ENCODE measurements around the gene FBP2.
"Not testable (repeated sequence)": the region's sequence is repeated elsewhere in the genome, so short reads cannot be mapped to it uniquely, and the experiment has no call there.

The FBP2 gene

GRCh38 chr9:94554439-94555331 is 38.9 kb downstream of the FBP2 start, which contains the start of gene PCAT7:
Gene PCAT7 (plus strand): TSS chr9:94555083.
- DNase-seq = no peak

GRCh38 chr9:94554078-94554438 is 39.6 kb downstream of the FBP2 start:
- no peak for DNase-seq

GRCh38 chr9:94553029-94553938 is 40.3 kb downstream of the FBP2 start:
- DNase-seq = no peak

- no peak for DNase-seq
These were observed 47.7 kb downstream of the FBP2 start for GRCh38 chr9:94545940-94546339.

- DNase-seq = not testable (repeated sequence)
These were observed 49.3 kb downstream of the FBP2 start for GRCh38 chr9:94544335-94544734.

- no peak for DNase-seq
These were observed 54.7 kb downstream of the FBP2 start for GRCh38 chr9:94538908-94539307.

GRCh38 chr9:94534901-94535300 is 58.7 kb downstream of the FBP2 start:
- DNase-seq = no peak

GRCh38 chr9:94533601-94534000 is 60.0 kb downstream of the FBP2 start:
- DNase-seq = no peak

GRCh38 chr9:94533155-94533554 is 60.5 kb downstream of the FBP2 start:
- DNase-seq = no peak

- no peak for DNase-seq
These were observed 64.7 kb downstream of the FBP2 start for GRCh38 chr9:94528886-94529285.

- no peak for DNase-seq
These were observed 66.7 kb downstream of the FBP2 start for GRCh38 chr9:94526951-94527350.

GRCh38 chr9:94526271-94526670 is 67.4 kb downstream of the FBP2 start:
- no peak for DNase-seq

GRCh38 chr9:94525396-94526035 is 68.1 kb downstream of the FBP2 start:
- DNase-seq = no peak

- no peak for DNase-seq
These were observed 76.4 kb downstream of the FBP2 start for GRCh38 chr9:94517254-94517653.

- no peak for DNase-seq
These were observed 78.9 kb downstream of the FBP2 start for GRCh38 chr9:94514722-94515121.

GRCh38 chr9:94511955-94512265 is 81.7 kb downstream of the FBP2 start:
- no peak for DNase-seq

- DNase-seq = no peak
These were observed 82.3 kb downstream of the FBP2 start for GRCh38 chr9:94511134-94511954.

All from DMS79 treated with DMSO at 0.1 percent for 48 hours (cell line).